ENCODE results near the gene CRIP3. TPM values are rescaled to one million over a fixed set of nuclear protein-coding genes. Genes with fewer than 3 reads are reported as not detected.

Gene CRIP3
- polyA plus RNA-seq, 6 donors from 2014 or later, result 2.7 to 7.8 (median 5.3) TPM

DNA sequence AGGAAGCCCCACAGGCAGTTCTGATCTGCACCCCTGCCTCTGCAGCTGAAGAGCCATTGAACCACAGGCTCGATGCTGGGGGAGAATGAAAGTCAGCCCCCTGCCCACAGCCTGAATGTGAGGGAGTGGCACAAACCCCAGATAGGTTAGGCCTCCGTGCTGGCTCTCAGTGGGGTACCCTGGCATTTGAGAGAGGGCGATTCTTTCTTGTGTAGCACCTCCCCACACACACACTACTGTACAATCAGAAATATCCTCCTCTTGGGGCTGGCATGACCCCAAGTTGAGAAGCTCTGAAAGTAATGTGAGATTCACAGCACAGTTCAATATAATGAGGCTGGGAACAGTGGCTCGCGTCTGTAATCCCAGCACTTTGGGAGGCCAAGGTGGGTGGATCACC lies 47.4 kb downstream of the CRIP3 start:
- peaks cover 4 to 47% (median 40%) of the 10 kb centered on the region in 3 donors for H3K27me3 Mint-ChIP-seq
- H3K9me3 Mint-ChIP-seq, result no peaks in the 10 kb centered on the region
- H3K27ac Mint-ChIP-seq, result no peak overlapping the region
- H3K4me1 Mint-ChIP-seq, result peaks cover 7 to 15% (median 11%) of the 10 kb centered on the region in 3 donors
- H3K36me3 Mint-ChIP-seq, result no peaks in the 10 kb centered on the region
- no peak for ATAC-seq (ENCODE audit: low read depth in 2 of 2)
- no peak overlapping the region for H3K4me3 Mint-ChIP-seq
- DNase-seq, result no peak

DNA sequence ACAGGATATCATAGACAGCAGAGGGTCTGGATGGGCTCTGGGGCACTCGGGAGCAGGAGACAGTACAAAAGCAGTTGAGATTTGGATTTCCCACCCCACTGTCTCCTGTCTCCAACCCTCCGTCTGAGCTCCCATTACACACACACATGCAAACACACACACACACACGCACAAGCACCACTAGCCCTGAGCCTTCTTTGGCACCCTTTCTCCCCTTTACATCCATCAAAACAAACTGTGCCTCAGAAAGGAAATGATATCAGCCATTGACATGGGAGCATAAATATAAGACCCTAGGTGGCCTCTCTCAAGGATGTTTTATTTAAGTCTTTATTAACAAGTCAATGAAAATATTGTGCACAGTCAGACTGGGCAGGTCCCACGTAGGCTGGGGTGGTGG lies 47.8 kb downstream of the CRIP3 start:
- Mint-ChIP-seq H3K4me1 (peaks cover 7 to 15% (median 11%) of the 10 kb centered on the region in 3 donors), H3K9me3 (no peaks in the 10 kb centered on the region), H3K27me3 (peaks cover 6 to 50% (median 42%) of the 10 kb centered on the region in 3 donors), H3K4me3 (no peak overlapping the region), H3K27ac (no peak overlapping the region), H3K36me3 (no peaks in the 10 kb centered on the region)
- DNase-seq (no peak), ATAC-seq (ENCODE audit: low read depth in 2 of 2) (no peak)

DNA sequence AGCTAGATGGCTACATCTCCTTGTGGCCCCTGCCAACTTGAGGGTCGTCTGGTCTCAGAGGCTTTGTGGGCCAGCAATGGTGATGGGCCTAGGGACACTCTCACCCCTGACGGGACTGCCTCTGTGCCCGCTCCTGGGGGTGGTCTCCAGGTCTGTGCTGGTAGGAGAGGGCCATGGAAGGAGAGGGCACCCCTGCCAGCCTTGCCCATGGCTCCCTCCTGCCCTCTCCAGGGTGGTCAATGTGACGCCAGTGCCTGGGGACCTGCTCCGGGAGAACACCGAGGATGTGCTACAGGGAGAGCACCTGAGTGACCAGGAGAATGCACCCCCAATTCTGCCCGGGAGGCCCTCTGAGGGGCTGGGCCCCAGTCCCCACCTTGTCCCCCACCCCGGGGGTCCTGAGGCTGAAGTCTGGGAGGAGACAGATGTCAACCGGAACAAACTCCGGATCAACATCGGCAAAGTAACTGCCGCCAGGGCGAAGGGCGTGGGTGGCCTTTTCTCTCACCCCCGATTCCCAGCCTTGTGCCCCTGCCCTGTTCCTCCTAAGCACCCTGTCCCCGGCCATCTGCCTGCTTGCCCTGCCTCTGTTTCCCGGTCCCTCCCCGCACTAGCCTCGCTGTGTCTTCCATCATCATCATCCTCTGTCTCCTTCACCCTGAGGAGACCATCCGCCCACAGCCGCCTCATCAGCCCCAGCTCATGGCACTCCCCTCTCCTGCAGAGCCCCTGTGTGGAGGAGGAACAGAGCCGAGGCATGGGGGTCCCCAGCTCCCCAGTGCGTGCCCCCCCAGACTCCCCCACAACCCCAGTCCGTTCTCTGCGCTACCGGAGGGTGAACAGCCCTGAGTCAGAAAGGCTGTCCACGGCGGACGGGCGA lies 49.6 kb downstream of the CRIP3 start:
- no peak for DNase-seq
- H3K36me3 Mint-ChIP-seq, result no peaks in the 10 kb centered on the region
- ATAC-seq (ENCODE audit: low read depth in 2 of 2), result no peak
- no peaks in the 10 kb centered on the region for H3K9me3 Mint-ChIP-seq
- H3K4me3 Mint-ChIP-seq, result peak overlapping the region in 1 of 8 donors; percentile 41
- H3K27me3 Mint-ChIP-seq, result peaks cover 11 to 58% (median 42%) of the 10 kb centered on the region in 3 donors
- no peak overlapping the region for H3K27ac Mint-ChIP-seq
- H3K4me1 Mint-ChIP-seq, result peaks cover 7 to 15% (median 11%) of the 10 kb centered on the region in 3 donors

DNA sequence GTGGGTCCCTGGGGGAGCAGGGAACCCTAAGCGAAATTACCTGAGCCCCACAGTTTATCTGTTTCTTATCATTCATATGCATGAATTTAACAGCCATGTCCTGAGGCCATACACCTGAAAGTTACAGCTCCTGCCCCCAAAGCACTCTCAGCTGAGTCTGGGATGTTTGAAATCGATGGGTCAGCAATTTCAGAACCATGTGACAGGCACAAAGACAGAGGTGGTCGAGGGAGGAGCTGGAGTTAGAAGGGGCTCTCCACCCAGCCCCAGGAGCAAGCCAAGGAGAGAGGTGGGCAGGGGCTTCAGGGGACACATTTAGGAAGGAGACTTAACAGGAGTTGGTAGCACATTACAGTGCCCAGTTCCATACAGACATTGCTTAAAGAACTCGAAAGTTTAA lies 50.4 kb downstream of the CRIP3 start:
- no peak overlapping the region for H3K4me3 Mint-ChIP-seq
- peaks cover under 1 to 10% (median 4%) of the 10 kb centered on the region in 3 donors for H3K4me1 Mint-ChIP-seq
- H3K27me3 Mint-ChIP-seq, result peaks cover 12 to 67% (median 44%) of the 10 kb centered on the region in 3 donors
- H3K9me3 Mint-ChIP-seq, result no peaks in the 10 kb centered on the region
- ATAC-seq (ENCODE audit: low read depth in 2 of 2) (no peak), DNase-seq (no peak)
- H3K27ac Mint-ChIP-seq, result no peak overlapping the region
- no peaks in the 10 kb centered on the region for H3K36me3 Mint-ChIP-seq

DNA sequence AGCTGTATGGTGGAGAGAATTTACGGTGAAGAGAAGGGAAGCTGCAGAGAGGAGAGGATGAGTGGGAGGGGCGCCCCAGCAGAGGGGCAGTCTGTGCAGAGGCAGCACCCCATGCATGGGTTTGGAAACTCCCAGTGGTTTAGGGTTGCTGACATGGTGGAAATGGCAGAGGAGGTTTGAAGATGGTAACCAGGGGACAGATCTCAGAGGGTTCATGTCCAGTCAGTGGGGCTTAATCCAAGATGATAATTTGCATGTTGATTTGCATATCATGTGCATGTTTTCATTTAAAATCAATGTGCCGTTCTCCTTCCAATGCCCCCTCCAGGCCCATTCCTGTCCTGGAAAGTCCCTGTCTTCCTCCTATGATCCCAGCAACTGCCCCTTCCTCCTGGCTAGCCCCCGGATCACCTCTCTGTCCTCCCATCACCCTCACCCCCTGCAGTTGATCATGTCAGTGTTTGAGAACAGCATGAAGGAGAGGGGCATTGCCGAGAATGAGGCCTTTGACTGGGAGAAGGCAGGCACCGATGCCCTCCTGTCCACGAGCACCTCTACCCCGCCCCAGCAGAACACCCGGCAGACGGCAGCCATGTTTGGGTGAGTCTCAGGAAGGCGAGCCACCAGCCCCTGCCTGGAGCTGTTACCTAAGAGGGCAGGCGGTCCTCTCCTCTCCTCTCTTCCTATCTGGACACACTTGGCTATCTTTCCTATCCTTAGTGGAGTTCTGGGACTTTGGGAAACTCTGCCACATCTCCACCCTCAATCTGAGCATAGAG lies 51.1 kb downstream of the CRIP3 start:
- Mint-ChIP-seq H3K27ac (peak overlapping the region in 2 of 6 donors; percentile 34 to 56), H3K4me1 (peaks cover 0 to 8% (median 4%) of the 10 kb centered on the region in 3 donors), H3K27me3 (peaks cover 17 to 73% (median 50%) of the 10 kb centered on the region in 3 donors), H3K9me3 (no peaks in the 10 kb centered on the region), H3K36me3 (no peaks in the 10 kb centered on the region), H3K4me3 (no peak overlapping the region)
- no peak for DNase-seq
- ATAC-seq (ENCODE audit: low read depth in 2 of 2), result no peak

DNA sequence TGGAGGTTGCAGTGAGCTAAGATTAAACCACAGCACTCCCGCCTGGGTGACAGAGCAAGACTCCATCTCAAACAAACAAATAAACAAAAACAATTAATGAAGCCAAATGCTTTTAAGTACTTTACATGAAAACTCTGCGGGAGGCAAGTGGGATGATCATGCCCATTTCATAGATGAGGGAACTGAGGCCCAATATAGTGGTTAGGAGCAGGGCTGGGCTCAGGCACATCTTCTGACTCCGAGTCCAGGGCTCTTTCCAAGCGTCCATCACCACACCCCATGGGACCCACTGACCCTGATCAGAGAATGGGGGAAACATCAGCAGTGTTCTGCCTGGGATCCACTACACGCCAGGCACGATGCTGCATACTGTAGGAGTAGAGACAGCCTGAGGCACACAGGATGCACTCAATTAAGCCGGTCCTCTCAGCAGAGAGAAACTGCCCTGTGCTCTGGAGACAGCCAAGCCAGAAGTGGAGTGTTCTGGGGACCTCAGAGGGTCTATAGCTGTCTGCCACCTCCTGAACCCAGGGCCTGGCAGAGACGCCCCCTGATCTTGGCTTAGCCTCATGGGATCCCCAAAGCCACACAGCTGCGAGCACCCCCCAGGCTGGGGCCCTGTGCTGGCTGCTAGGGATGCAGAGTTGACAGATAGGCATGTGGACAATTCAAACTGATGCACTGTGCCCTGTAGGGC lies 51.8 kb downstream of the CRIP3 start:
- no peak overlapping the region for H3K4me3 Mint-ChIP-seq
- DNase-seq, result no peak

More for the DNA sequence above, 51.8 kb downstream of the CRIP3 start:
- Mint-ChIP-seq H3K9me3 (no peaks in the 10 kb centered on the region), H3K27ac (peak overlapping the region in 1 of 6 donors; percentile 23), H3K27me3 (peaks cover 20 to 75% (median 58%) of the 10 kb centered on the region in 3 donors), H3K36me3 (no peaks in the 10 kb centered on the region), H3K4me1 (peaks cover 0 to 2% (median 0%) of the 10 kb centered on the region in 3 donors)
- no peak for ATAC-seq (ENCODE audit: low read depth in 2 of 2)

Other genes with a start within 250 kb of the CRIP3 start
- 10 to 100 TPM; 27.2 to 61.1 (median 42.3) TPM for gene MRPL2, start 249.4 kb downstream of the CRIP3 start, polyA plus RNA-seq (ENCODE audit: low read depth in 6 of 6)
- 10 to 100 TPM in 4 of 6 donors, 1 to 10 TPM in 2; 1.3 to 11.2 (median 10.5) TPM for gene KLC4, start 249.2 kb downstream of the CRIP3 start, polyA plus RNA-seq (ENCODE audit: low read depth in 6 of 6)
- not detected for gene PTK7, start 232.5 kb downstream of the CRIP3 start, polyA plus RNA-seq (ENCODE audit: low read depth in 6 of 6)
- 1 to 10 TPM; 2.5 to 5.3 (median 4.7) TPM for gene SRF, start 137.6 kb downstream of the CRIP3 start, polyA plus RNA-seq (ENCODE audit: low read depth in 6 of 6)
- gene CUL9, start 126.6 kb downstream of the CRIP3 start, polyA plus RNA-seq (ENCODE audit: low read depth in 6 of 6), result 10 to 100 TPM in 3 of 6 donors, 1 to 10 TPM in 3; 1.2 to 16.5 (median 9.5) TPM
- 100 to 1,000 TPM; 101 to 176 (median 133) TPM for gene DNPH1, start 79.3 kb downstream of the CRIP3 start, polyA plus RNA-seq (ENCODE audit: low read depth in 6 of 6)
- not detected for gene TTBK1, start 65.3 kb downstream of the CRIP3 start, polyA plus RNA-seq (ENCODE audit: low read depth in 6 of 6)
- under 1 TPM in 1 of 6 donors, not detected in 5; 0.54 TPM for gene SLC22A7, start 10.6 kb downstream of the CRIP3 start, polyA plus RNA-seq (ENCODE audit: low read depth in 6 of 6)
- gene ZNF318, start 60.8 kb upstream of the CRIP3 start, polyA plus RNA-seq (ENCODE audit: low read depth in 6 of 6), result 100 to 1,000 TPM in 1 of 6 donors, 10 to 100 TPM in 5; 25.2 to 105 (median 43.4) TPM
- 10 to 100 TPM in 5 of 6 donors, 1 to 10 TPM in 1; 9.0 to 21.0 (median 12.3) TPM for gene ABCC10, start 118.7 kb upstream of the CRIP3 start, polyA plus RNA-seq (ENCODE audit: low read depth in 6 of 6)
- under 1 TPM in 4 of 6 donors, not detected in 2; 0.34 to 0.39 (median 0.39) TPM for gene DLK2, start 146.7 kb upstream of the CRIP3 start, polyA plus RNA-seq (ENCODE audit: low read depth in 6 of 6)
- 10 to 100 TPM in 3 of 6 donors, 1 to 10 TPM in 3; 6.9 to 16.7 (median 9.2) TPM for gene TJAP1, start 168.7 kb upstream of the CRIP3 start, polyA plus RNA-seq (ENCODE audit: low read depth in 6 of 6)
- gene LRRC73, start 201.5 kb upstream of the CRIP3 start, polyA plus RNA-seq (ENCODE audit: low read depth in 6 of 6), result not detected
- 10 to 100 TPM; 72.5 to 97.5 (median 89.9) TPM for gene YIPF3, start 208.1 kb upstream of the CRIP3 start, polyA plus RNA-seq (ENCODE audit: low read depth in 6 of 6)
- 10 to 100 TPM in 4 of 6 donors, 1 to 10 TPM in 2; 9.3 to 19.8 (median 13.1) TPM for gene POLR1C, start 208.3 kb upstream of the CRIP3 start, polyA plus RNA-seq (ENCODE audit: low read depth in 6 of 6)

Measured in naive B cell (primary cell).